Immature natural killer cell (primary cell): ENCODE data around the gene IFT74. TPM values are rescaled to one million over a fixed set of nuclear protein-coding genes. Genes with fewer than 3 reads are reported as not detected.

Source experiments
- DNase-seq, 3 donors: peaks; one replicate each; pipeline ENCODE4 v3.0.0; 2022; ENCODE audit warnings: mixed read lengths in 1 of 3
- H3K27ac Mint-ChIP-seq, 6 donors: one replicate each; pipeline ENCODE4 v1.8.0; 2020; ENCODE audit warnings: mixed read lengths in 6 of 6, mild to moderate bottlenecking in 5 of 6, inconsistent platforms in 4 of 6, moderate library complexity in 3 of 6
- H3K27me3 Mint-ChIP-seq, 3 donors: one replicate each; pipeline ENCODE4 v1.8.0; 2020 to 2021; ENCODE audit warnings: low read depth in 3 of 3, mild to moderate bottlenecking in 3 of 3, mixed read lengths in 3 of 3, moderate library complexity in 3 of 3, inconsistent platforms in 1 of 3
- H3K36me3 Mint-ChIP-seq, 3 donors: one replicate each; pipeline ENCODE4 v1.8.0; 2020; ENCODE audit warnings: mixed read lengths in 3 of 3, inconsistent platforms in 2 of 3, mild to moderate bottlenecking in 2 of 3
- H3K4me1 Mint-ChIP-seq, 2 donors: one replicate each; pipeline ENCODE4 v1.8.0; 2020; ENCODE audit warnings: inconsistent platforms in 2 of 2, mild to moderate bottlenecking in 2 of 2, mixed read lengths in 2 of 2, moderate library complexity in 1 of 2
- H3K4me3 Mint-ChIP-seq, 5 donors: one replicate each; pipeline ENCODE4 v1.8.0; 2020; ENCODE audit warnings: mild to moderate bottlenecking in 5 of 5, mixed read lengths in 5 of 5, inconsistent platforms in 3 of 5, moderate library complexity in 3 of 5
- H3K9me3 Mint-ChIP-seq, 6 donors: one replicate each; pipeline ENCODE4 v1.8.0; 2020; ENCODE audit warnings: mild to moderate bottlenecking in 6 of 6, mixed read lengths in 6 of 6, inconsistent platforms in 4 of 6, moderate library complexity in 3 of 6
- polyA plus RNA-seq, 3 donors: library from polyadenylated mRNA; unstranded; fragments of 300-500 nt; fragmentation: Illumina TruSeq; gene quantifications; one replicate each; pipeline ENCODE4 v1.2.3, GENCODE V29; 2021

IFT74 gene
- polyA plus RNA-seq, 3 donors from 2014 or later = 4.3 to 9.7 (median 4.6) TPM

DNA sequence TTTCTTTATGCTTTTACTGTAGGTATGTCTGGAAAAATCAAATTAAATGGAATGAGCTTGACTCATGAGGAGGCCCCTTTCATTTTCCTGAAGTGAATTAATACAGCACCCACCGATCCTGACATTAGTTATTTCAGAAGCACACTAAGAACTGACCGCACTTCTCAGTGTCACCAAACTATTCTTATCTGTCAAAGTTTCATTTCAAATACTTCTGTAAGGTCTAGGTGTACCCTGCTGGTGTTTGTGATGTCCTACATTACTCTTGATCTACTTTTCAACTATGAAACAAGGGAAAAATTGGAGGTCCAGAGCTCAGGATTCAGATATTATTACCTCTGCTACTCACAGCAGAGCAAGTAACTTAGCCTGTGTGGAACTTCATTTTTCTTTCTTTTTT, 151.0 kb downstream of the IFT74 start:
- no peak overlapping the region for H3K27ac Mint-ChIP-seq
- H3K9me3 Mint-ChIP-seq = no peaks in the 10 kb centered on the region
- H3K4me1 Mint-ChIP-seq = no peaks in the 10 kb centered on the region
- no peak overlapping the region for H3K4me3 Mint-ChIP-seq
- no peaks in the 10 kb centered on the region for H3K36me3 Mint-ChIP-seq
- H3K27me3 Mint-ChIP-seq = peaks cover 0 to 2% (median 0%) of the 10 kb centered on the region in 3 donors
- DNase-seq = no peak

DNA sequence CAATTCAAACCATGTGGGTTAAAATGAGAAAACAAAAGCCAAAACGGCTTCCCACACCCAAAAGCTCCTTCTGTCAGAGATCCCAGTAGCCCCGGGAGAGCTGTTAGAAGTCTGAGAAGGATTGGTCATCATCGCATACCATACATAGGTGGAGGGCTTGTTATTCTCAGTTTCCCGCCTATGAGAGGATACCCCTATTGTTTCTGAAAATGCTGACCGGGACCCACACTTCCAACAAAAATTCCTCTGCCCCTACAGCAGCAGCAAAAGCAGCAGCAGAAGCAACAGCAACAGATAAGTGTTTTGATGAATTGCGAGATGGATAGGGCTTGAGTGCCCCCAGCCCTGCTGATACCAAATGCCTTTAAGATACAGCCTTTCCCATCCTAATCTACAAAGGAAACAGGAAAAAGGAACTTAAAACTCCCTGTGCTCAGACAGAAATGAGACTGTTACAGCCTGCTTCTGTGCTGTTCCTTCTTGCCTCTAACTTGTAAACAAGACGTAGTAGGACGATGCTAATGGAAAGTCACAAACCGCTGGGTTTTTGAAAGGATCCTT, 152.8 kb downstream of the IFT74 start, which contains the start of gene TEK:
TSS of gene TEK (plus strand) at position 245 of the 561 bp plus-strand sequence. CDS start 366 bp downstream, outside the sequence.
- DNase-seq = no peak
- peaks cover 1 to 2% (median 2%) of the 10 kb centered on the region in 3 donors for H3K27me3 Mint-ChIP-seq
- H3K9me3 Mint-ChIP-seq = peaks cover 0 to 3% (median 0%) of the 10 kb centered on the region in 6 donors

DNA sequence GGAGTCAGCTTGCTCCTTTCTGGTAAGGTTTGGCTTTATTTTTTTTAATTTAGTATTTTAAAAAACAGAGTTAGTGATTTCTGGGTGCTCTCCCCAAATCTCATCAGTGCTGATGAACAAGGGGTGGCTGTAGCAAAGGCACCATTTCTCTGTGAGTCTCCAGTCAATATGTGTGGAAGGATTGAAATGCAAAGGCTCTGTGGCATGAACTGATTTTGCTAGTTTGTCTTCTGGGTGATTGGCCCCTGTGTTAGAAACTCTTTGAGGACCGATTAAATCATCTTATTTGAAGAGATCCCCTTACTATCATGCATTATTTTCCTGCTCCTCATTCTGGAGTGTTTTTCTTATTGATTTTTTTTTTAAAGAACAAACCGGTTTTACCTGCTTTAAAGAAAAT, 153.4 kb downstream of the IFT74 start:
- no peak for DNase-seq
- H3K4me3 Mint-ChIP-seq = no peak overlapping the region
- H3K27ac Mint-ChIP-seq = no peak overlapping the region
- peaks cover 0 to 3% (median 0%) of the 10 kb centered on the region in 6 donors for H3K9me3 Mint-ChIP-seq
- H3K36me3 Mint-ChIP-seq = no peaks in the 10 kb centered on the region
- H3K27me3 Mint-ChIP-seq = peaks cover 1 to 2% (median 2%) of the 10 kb centered on the region in 3 donors
- no peaks in the 10 kb centered on the region for H3K4me1 Mint-ChIP-seq

More for the DNA sequence above, 152.8 kb downstream of the IFT74 start, which contains the start of gene TEK:
- H3K4me1 Mint-ChIP-seq = no peaks in the 10 kb centered on the region
- H3K4me3 Mint-ChIP-seq = no peak within 1 kb of the TSS
- no peak within 1 kb of the TSS for H3K27ac Mint-ChIP-seq
- no peaks in the 10 kb centered on the region for H3K36me3 Mint-ChIP-seq

DNA sequence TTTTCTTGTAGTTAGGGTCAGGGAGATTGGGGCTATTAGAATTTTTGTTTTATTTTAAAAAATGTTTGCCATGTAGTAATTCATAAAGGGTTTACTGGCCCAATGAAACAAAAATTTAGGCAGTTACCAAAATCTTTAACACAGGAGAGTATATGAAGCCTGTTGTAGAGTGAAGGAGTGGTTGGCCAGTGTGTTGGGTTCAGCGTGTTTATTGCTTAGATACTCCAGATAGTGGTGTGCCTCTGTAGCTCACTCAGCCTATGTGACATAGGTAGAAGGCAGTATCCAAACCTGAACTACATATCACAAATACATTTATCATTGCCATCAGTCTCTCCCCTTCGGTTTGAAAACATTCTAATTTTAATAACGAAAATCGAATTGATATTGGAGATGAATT, 154.0 kb downstream of the IFT74 start:
- DNase-seq = no peak
- no peak overlapping the region for H3K27ac Mint-ChIP-seq
- no peaks in the 10 kb centered on the region for H3K36me3 Mint-ChIP-seq
- peaks cover 0 to 3% (median 0%) of the 10 kb centered on the region in 6 donors for H3K9me3 Mint-ChIP-seq
- H3K4me1 Mint-ChIP-seq = no peaks in the 10 kb centered on the region
- H3K27me3 Mint-ChIP-seq = peaks cover 1 to 2% (median 2%) of the 10 kb centered on the region in 3 donors
- no peak overlapping the region for H3K4me3 Mint-ChIP-seq

DNA sequence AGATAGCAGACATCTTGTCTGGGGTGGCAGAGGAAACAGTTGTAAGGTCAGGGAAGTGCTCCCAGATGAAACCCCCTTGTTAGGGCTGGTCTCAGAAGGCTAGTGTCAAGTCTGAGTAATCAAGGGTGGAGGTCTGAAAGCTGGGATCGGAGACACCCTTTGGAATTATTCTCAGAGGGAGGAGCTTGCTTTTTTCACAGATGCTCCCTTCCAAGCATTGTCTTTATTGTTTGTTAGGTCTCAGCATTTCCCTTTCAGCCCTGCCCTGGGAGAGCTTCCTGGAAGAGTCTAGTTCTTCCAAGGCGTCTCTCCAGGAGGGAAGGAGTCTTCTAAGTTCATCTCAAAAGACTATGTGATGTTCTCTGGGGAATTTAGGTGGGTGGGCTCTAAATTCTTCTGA, 156.0 kb downstream of the IFT74 start:
- Mint-ChIP-seq H3K27ac (no peak overlapping the region), H3K27me3 (peaks cover 1 to 2% (median 2%) of the 10 kb centered on the region in 3 donors), H3K4me1 (no peaks in the 10 kb centered on the region), H3K4me3 (no peak overlapping the region), H3K36me3 (peaks cover 0 to 7% (median 0%) of the 10 kb centered on the region in 3 donors), H3K9me3 (peaks cover 0 to 9% (median under 1%) of the 10 kb centered on the region in 6 donors)
- no peak for DNase-seq

Other genes with a start within 250 kb of the IFT74 start
- 10 to 100 TPM; 14.5 to 16.7 (median 16.7) TPM for gene CAAP1, start 63.6 kb upstream of the IFT74 start, polyA plus RNA-seq
- 10 to 100 TPM; 11.4 to 26.5 (median 24.2) TPM for gene PLAA, start 9.2 kb upstream of the IFT74 start, polyA plus RNA-seq
- gene LRRC19, start 49.3 kb downstream of the IFT74 start, polyA plus RNA-seq = under 1 TPM in 2 of 3 donors, not detected in 1; 0.12 to 0.34 TPM
- gene TEK, start 152.8 kb downstream of the IFT74 start, polyA plus RNA-seq = not detected